Measurements from ENCODE around the gene STRN4.
"Not testable (repeated sequence)": the region's sequence is repeated elsewhere in the genome, so short reads cannot be mapped to it uniquely, and the experiment has no call there.

- TF ChIP-seq CTCF (IDR thresholded peaks at IDR 0.05); REST (IDR thresholded peaks at IDR 0.05; ENCODE audit: insufficient read depth in 1 of 2, low read depth in 2 of 2, low read length in 1 of 2); POLR2AphosphoS5 (IDR thresholded peaks at IDR 0.05; ENCODE audit: low read depth, low read length); SIN3A (IDR thresholded peaks at IDR 0.05; ENCODE audit: borderline replicate concordance, insufficient read depth, low read depth, low read length); TCF7L2 (IDR thresholded peaks at IDR 0.05; ENCODE audit: low read depth, low read length): not testable (repeated sequence)
These were observed 14.6 kb upstream of the STRN4 start for GRCh38 chr19:46760897-46761296.

Measured in Panc1 (cell line).